ENCODE results near the gene KRT8. TPM values are rescaled to one million over a fixed set of nuclear protein-coding genes. Genes with fewer than 3 reads are reported as not detected.

KRT8 gene
- total RNA-seq: 9.2 and 20.7 TPM in 2 replicates

DNA sequence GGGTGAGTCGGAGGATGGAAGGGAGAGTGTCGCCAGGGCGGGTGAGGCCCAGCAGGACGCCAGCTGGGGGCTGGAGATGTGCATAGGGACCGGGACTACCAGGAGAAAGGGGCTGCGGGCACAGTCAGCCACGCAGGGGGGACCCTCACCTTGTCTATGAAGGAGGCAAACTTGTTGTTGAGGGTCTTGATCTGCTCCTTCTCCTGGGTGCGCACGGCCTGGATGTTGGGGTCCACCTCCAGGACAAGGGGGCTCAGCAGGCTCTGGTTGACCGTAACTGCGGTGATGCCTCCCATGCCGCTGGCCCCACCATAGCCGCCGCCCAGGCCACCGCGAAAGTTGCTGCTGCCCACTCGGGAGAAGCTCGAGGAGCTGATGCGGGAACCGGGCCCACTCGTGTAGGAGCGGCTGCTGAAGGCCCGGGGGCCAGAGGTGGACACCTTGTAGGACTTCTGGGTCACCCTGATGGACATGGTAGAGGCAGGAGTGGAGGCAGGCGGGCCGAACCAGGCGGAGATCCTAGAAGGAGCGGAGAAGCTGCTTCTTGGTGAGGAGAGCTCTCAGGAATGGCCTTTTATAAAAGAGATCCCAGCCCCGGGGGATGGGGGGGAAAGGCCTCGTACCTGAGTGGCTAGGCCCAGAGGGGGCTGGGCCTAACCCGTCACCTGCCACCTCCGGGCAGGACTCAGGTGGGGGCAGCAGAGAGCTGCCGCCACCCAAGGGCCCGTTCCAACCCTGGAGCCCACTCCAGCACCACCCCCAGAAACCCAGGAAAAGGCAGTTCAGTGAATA, at the start of gene KRT8:
TSS of gene KRT8 (minus strand) at position 568 of the 792 bp plus-strand sequence. CDS start at position 473, 95 bp downstream.

DNA sequence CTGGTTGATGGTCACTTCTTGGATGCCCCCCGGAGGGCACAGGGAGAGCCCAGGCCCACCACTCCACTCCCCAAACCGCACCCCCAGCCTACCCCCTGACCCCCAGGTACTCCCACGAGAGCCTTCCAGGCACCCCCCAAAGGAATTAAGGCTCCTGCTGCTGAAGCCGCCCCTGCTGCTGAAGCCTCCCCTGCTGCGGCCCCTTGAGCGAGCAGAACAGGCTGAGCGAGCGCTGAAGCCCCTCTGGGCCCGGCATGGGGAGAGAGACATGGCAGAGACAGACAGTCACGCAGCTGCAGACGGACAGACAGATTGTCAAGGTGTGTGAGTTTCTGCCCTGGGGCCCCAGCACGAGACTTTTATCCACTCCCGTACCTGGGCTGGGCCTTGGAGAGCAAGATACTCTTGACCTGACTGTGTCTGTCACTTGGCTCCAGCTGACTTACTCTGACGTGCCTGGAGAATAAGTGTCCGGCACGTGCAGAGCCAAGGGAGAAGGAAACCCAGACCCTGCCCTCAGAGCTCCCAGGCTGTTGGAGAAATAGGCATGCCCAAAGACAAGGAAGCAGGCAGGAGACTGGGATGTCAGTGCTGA, 56.1 kb downstream of the KRT8 start, which contains the start of gene KRT78:
TSS of gene KRT78 (minus strand) at position 334 of the 595 bp plus-strand sequence. CDS start at position 270, 64 bp downstream.

Other genes starting within 250 kb of the KRT8 start
- not detected in 2 replicates for gene KRT1, start 224.7 kb downstream of the KRT8 start, total RNA-seq
- not detected in 2 replicates for gene KRT77, start 201.6 kb downstream of the KRT8 start, total RNA-seq
- not detected in 2 replicates for gene KRT76, start 127.7 kb downstream of the KRT8 start, total RNA-seq
- gene KRT3, start 109.0 kb downstream of the KRT8 start, total RNA-seq: not detected in 2 replicates
- gene KRT4, start 91.0 kb downstream of the KRT8 start, total RNA-seq: not detected in 2 replicates
- gene KRT79, start 70.8 kb downstream of the KRT8 start, total RNA-seq: 0.28 TPM in 1 of 2 replicates, not detected in the other
- not detected in 2 replicates for gene KRT78, start 56.1 kb downstream of the KRT8 start, total RNA-seq
- 278 and 369 TPM in 2 replicates for gene KRT18, start 44.0 kb upstream of the KRT8 start, total RNA-seq
- gene EIF4B, start 101.4 kb upstream of the KRT8 start, total RNA-seq: 1,037 and 1,365 TPM in 2 replicates
- 19.8 and 33.7 TPM in 2 replicates for gene TNS2, start 145.0 kb upstream of the KRT8 start, total RNA-seq
- 16.6 and 23.3 TPM in 2 replicates for gene SPRYD3, start 174.3 kb upstream of the KRT8 start, total RNA-seq
- 16.0 and 109 TPM in 2 replicates for gene IGFBP6, start 192.6 kb upstream of the KRT8 start, total RNA-seq
- not detected in 2 replicates for gene SOAT2, start 198.4 kb upstream of the KRT8 start, total RNA-seq

Data from endothelial cell of coronary artery (primary cell).